ENCODE measurements around the gene OLIG1.

DNA sequence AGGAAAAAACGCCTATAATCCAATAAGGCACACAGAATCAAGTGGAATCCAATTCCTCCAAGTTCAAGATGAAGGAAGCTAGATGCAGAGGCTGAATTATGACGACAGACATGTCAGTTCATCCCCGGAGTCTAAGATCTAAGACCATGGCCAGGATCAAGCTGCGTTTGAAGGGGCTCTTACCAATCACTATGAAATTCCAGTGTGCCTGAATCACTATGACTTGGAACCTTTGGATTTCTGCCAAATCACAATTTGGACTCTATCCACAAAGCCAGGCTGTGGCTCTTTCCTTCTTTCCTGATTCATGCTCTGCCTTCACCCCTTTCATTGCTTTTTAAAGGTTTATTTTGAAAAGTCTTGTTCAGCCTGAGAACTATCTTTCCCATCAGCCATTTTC lies 27.1 kb upstream of the OLIG1 start:
- TF ChIP-seq, protein P1, sequence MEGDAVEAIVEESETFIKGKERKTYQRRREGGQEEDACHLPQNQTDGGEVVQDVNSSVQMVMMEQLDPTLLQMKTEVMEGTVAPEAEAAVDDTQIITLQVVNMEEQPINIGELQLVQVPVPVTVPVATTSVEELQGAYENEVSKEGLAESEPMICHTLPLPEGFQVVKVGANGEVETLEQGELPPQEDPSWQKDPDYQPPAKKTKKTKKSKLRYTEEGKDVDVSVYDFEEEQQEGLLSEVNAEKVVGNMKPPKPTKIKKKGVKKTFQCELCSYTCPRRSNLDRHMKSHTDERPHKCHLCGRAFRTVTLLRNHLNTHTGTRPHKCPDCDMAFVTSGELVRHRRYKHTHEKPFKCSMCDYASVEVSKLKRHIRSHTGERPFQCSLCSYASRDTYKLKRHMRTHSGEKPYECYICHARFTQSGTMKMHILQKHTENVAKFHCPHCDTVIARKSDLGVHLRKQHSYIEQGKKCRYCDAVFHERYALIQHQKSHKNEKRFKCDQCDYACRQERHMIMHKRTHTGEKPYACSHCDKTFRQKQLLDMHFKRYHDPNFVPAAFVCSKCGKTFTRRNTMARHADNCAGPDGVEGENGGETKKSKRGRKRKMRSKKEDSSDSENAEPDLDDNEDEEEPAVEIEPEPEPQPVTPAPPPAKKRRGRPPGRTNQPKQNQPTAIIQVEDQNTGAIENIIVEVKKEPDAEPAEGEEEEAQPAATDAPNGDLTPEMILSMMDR (IDR thresholded peaks at IDR 0.05), result no peak
- TF ChIP-seq EP300 (IDR thresholded peaks at IDR 0.05), result no peak
- TF ChIP-seq POLR2A (IDR thresholded peaks at IDR 0.05), result no peak

All from tibial nerve (tissue), 4 donors.